Esophagus muscularis mucosa (tissue), 3 donors: Measurements from ENCODE around the gene CMTM8.

Experiments
- POLR2A ChIP-seq: fragments of 450-650 bp; IDR thresholded peaks from one replicate; pipeline ENCODE4 v1.6.1; 2017; ENCODE audit warnings: antibody characterized with exemption, moderate library complexity, mild to moderate bottlenecking, low read depth
- POLR2AphosphoS5 ChIP-seq, 2 donors: sonication (generic); formaldehyde crosslinking; IDR thresholded peaks; one replicate each; pipeline ENCODE4 v1.6.1; 2017; ENCODE audit warnings: antibody characterized with exemption in 2 of 2
- TF ChIP-seq, protein P1 (sequence below), 3 experiments: fragments of 200-600 bp in 2 of 3; fragments of 450-650 bp in 1 of 3; sonication (generic) in 2 of 3; IDR thresholded peaks; one replicate each; pipeline ENCODE4 v1.5.1; 2017 to 2019; ENCODE audit warnings: antibody characterized with exemption in 3 of 3, mild to moderate bottlenecking in 2 of 3, moderate library complexity in 1 of 3

GRCh38 chr3:32198714-32199113 is 39.8 kb upstream of the CMTM8 start:
- TF ChIP-seq POLR2A (no peak), POLR2AphosphoS5 (IDR thresholded peaks at IDR 0.05) (no peak)
- TF ChIP-seq, protein P1, sequence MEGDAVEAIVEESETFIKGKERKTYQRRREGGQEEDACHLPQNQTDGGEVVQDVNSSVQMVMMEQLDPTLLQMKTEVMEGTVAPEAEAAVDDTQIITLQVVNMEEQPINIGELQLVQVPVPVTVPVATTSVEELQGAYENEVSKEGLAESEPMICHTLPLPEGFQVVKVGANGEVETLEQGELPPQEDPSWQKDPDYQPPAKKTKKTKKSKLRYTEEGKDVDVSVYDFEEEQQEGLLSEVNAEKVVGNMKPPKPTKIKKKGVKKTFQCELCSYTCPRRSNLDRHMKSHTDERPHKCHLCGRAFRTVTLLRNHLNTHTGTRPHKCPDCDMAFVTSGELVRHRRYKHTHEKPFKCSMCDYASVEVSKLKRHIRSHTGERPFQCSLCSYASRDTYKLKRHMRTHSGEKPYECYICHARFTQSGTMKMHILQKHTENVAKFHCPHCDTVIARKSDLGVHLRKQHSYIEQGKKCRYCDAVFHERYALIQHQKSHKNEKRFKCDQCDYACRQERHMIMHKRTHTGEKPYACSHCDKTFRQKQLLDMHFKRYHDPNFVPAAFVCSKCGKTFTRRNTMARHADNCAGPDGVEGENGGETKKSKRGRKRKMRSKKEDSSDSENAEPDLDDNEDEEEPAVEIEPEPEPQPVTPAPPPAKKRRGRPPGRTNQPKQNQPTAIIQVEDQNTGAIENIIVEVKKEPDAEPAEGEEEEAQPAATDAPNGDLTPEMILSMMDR (IDR thresholded peaks at IDR 0.05) = no peak
